ENCODE results near the gene PPP4R1. TPM values are rescaled to one million over a fixed set of nuclear protein-coding genes. Genes with fewer than 3 reads are reported as not detected.

Gene PPP4R1
- total RNA-seq, 4 donors from 2014 or later, result 118 to 168 (median 140) TPM

DNA sequence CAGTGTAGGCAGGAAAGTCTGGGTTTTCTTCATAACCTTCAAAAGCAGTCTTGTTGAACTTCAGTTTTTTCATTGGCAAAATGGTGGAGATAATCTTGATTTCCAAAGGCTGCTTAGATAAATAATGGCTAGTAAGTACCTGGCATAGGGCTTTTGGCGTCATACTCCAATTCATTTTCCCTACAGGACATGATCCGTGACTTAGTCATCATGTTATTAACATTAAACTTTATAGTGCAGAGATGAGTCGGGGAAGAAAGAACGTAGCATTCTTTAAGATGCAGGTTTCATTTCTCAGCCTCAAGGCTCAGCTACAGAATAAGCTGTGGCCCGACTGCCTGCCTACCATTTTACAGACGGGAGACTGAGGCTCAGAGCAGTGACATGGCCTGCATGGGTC is 75.1 kb downstream of the PPP4R1 start:
- no peaks in the 10 kb centered on the region for H3K4me1 ChIP-seq
- H3K27ac ChIP-seq, result no peak overlapping the region
- DNase-seq, result no peak
- no peak overlapping the region for H3K4me3 ChIP-seq
- no peaks in the 10 kb centered on the region for H3K27me3 ChIP-seq
- no peaks in the 10 kb centered on the region for H3K9me3 ChIP-seq
- H3K36me3 ChIP-seq, result peaks cover 0 to 36% (median 0%) of the 10 kb centered on the region in 3 donors
- TF ChIP-seq, protein P1, sequence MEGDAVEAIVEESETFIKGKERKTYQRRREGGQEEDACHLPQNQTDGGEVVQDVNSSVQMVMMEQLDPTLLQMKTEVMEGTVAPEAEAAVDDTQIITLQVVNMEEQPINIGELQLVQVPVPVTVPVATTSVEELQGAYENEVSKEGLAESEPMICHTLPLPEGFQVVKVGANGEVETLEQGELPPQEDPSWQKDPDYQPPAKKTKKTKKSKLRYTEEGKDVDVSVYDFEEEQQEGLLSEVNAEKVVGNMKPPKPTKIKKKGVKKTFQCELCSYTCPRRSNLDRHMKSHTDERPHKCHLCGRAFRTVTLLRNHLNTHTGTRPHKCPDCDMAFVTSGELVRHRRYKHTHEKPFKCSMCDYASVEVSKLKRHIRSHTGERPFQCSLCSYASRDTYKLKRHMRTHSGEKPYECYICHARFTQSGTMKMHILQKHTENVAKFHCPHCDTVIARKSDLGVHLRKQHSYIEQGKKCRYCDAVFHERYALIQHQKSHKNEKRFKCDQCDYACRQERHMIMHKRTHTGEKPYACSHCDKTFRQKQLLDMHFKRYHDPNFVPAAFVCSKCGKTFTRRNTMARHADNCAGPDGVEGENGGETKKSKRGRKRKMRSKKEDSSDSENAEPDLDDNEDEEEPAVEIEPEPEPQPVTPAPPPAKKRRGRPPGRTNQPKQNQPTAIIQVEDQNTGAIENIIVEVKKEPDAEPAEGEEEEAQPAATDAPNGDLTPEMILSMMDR (IDR thresholded peaks at IDR 0.05), result no peak
- TF ChIP-seq POLR2A (IDR thresholded peaks at IDR 0.05), result no peak

DNA sequence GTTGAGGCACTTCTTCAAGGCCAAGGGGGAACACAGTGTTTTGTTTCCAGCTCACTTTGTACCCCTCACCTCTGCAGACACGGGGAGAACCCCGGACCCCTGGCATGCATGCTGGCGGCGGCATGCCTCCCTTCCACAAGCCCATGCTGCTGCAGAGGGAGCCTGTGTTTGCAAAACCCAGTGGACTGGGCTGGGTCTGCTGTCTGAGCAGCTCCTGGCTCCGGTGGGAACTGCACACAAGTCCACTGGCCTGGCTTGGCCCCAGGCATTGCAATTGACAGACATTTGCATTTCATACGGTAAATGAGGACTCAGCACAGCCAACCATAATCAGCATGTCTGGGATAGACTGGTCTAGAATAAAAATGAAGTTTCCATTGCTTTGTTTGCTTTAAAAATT is 76.7 kb downstream of the PPP4R1 start:
- Histone ChIP-seq H3K4me3 (no peak overlapping the region), H3K27me3 (no peaks in the 10 kb centered on the region), H3K4me1 (no peaks in the 10 kb centered on the region), H3K27ac (no peak overlapping the region), H3K36me3 (peaks cover 0 to 52% (median 0%) of the 10 kb centered on the region in 3 donors), H3K9me3 (no peaks in the 10 kb centered on the region)
- TF ChIP-seq, protein P1 (IDR thresholded peaks at IDR 0.05), result no peak
- no peak for TF ChIP-seq POLR2A (IDR thresholded peaks at IDR 0.05)
- DNase-seq, result no peak

DNA sequence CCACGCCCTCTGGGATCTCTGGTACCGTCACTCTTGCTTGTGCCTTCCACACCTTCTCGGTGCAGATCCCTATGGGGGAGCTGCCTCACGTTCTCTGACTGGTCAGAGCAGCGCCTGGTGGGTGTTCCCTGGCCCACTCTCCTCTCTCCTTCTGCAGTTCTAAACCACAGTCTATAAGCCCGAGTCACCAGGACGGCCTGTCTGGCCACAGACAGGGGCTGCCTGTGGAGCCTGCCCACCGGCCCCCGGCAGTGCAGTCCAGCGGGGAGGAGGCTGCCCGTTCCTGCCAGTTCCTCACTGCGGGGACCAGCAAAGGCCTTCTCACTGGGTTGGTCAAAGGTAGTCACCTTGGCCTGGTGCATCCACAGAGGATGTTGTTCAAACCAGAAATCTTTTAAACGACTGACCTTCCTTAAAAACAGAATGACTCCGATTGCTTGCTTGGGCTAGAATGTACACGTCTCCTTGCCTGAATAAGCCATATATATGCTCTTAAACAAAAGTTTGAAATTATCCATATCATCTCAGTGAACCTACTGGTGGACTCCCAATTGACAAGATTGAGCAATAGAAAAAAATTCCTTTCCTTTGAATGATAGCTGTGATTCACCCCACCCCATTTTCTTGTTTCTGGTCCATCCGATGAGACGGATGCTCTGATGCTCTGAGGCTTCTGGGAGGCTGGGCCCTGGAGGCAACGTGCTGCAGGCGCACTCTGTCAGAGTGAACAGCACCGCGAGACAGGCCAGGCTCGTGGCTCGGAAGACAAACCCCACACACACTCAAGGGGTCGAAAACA is 77.8 kb downstream of the PPP4R1 start:
- Histone ChIP-seq H3K9me3 (no peaks in the 10 kb centered on the region), H3K4me3 (no peak overlapping the region), H3K36me3 (peaks cover 0 to 61% (median 0%) of the 10 kb centered on the region in 3 donors), H3K27ac (no peak overlapping the region), H3K27me3 (no peaks in the 10 kb centered on the region), H3K4me1 (no peaks in the 10 kb centered on the region)
- no peak for DNase-seq
- TF ChIP-seq, protein P1 (IDR thresholded peaks at IDR 0.05), result no peak
- TF ChIP-seq POLR2A (IDR thresholded peaks at IDR 0.05), result no peak

DNA sequence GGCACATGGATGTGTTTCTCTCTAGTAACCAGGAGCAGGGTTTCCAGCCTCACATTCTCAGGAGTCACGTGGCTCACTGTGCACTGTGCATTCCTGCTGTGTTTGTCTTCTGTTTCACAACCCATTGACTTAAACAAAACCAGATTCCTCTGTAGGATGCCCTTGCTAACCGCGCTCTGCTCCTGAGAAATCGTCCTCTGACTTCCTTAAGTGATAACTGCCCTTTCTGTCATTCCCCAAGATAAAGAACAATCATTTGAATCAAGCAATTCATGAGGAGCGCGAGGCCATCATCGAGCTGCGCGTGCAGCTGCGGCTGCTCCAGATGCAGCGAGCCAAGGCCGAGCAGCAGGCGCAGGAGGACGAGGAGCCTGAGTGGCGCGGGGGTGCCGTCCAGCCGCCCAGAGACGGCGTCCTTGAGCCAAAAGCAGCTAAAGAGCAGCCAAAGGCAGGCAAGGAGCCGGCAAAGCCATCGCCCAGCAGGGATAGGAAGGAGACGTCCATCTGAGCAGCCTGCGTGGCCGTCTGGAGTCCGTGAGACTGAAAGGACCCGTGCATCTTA is 78.8 kb downstream of the PPP4R1 start:
- Histone ChIP-seq H3K4me3 (no peak overlapping the region), H3K36me3 (peaks cover 0 to 69% (median 0%) of the 10 kb centered on the region in 3 donors), H3K27ac (peak overlapping the region in 1 of 4 donors; percentile 51), H3K27me3 (no peaks in the 10 kb centered on the region), H3K9me3 (no peaks in the 10 kb centered on the region), H3K4me1 (no peaks in the 10 kb centered on the region)
- TF ChIP-seq, protein P1 (IDR thresholded peaks at IDR 0.05), result no peak
- TF ChIP-seq POLR2A (IDR thresholded peaks at IDR 0.05), result no peak
- DNase-seq, result no peak

DNA sequence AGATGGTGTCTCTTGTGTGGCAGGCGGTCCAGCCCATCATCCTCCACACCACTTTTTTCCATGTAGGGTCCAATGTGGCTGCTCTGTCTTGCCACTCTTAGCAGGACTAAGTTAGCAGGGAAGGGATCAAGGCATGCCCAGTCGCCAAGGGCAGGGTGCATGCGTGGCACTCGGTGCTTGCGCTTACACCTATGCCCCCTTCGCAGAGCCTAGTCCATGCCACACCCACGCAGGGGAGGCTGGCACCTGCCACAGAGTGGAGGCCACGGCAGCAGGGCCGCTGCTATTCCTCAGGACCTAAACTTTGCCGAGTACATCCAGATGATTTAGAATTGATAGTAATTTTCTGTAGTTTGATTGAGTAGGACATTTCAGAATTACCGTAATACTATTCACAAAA is 79.5 kb downstream of the PPP4R1 start:
- Histone ChIP-seq H3K4me3 (no peak overlapping the region), H3K36me3 (peaks cover 0 to 76% (median 0%) of the 10 kb centered on the region in 3 donors), H3K4me1 (no peaks in the 10 kb centered on the region), H3K27ac (no peak overlapping the region), H3K9me3 (no peaks in the 10 kb centered on the region), H3K27me3 (no peaks in the 10 kb centered on the region)
- TF ChIP-seq, protein P1 (IDR thresholded peaks at IDR 0.05), result no peak
- TF ChIP-seq POLR2A (IDR thresholded peaks at IDR 0.05), result no peak
- no peak for DNase-seq
